ENCODE measurements around the gene TIGD6.
"Not testable (repeated sequence)": the region's sequence is repeated elsewhere in the genome, so short reads cannot be mapped to it uniquely, and the experiment has no call there.

DNA sequence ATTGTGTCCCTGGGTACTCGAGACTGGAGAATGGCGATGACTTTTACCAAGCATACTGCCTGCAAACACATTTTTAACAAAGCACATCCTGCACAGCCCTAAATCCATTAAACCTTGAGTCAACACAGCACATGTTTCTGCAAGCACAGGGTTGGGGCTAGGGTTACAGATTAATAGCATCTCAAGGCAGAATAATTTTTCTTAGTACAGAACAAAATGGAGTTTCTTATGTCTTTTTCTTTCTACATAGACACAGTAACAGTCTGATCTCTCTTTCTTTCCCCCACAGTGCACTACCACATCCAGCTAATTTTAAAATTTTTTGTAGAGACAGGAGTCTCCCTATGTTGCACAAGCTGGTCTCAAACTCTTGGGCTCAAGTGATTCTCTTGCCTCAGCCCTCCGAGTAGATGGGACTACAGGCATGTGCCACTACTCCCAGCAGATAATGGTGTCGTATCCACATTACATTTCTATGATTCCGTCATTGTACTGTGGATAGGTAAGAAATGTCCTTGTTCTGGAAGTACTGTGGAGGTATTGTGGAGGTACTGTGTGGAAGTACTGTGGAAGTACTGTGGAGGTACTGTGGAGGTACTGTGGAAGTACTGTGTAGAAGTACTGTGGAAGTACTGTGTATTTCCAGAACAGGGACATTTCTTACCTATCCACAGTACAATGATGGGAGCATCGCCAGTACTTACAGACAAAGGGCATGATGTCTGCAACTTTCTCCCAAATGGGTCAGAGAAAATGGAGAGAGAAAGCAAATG, 57.1 kb downstream of the TIGD6 start:
- TF ChIP-seq, protein P1, sequence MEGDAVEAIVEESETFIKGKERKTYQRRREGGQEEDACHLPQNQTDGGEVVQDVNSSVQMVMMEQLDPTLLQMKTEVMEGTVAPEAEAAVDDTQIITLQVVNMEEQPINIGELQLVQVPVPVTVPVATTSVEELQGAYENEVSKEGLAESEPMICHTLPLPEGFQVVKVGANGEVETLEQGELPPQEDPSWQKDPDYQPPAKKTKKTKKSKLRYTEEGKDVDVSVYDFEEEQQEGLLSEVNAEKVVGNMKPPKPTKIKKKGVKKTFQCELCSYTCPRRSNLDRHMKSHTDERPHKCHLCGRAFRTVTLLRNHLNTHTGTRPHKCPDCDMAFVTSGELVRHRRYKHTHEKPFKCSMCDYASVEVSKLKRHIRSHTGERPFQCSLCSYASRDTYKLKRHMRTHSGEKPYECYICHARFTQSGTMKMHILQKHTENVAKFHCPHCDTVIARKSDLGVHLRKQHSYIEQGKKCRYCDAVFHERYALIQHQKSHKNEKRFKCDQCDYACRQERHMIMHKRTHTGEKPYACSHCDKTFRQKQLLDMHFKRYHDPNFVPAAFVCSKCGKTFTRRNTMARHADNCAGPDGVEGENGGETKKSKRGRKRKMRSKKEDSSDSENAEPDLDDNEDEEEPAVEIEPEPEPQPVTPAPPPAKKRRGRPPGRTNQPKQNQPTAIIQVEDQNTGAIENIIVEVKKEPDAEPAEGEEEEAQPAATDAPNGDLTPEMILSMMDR (IDR thresholded peaks at IDR 0.05 in 2 of 3, conservative IDR thresholded peaks at IDR 0.05 in 1 of 3; ENCODE audit: borderline replicate concordance in 1 of 3, insufficient read depth in 1 of 3, low read depth in 2 of 3, low read length in 2 of 3), result not testable (repeated sequence)
- not testable (repeated sequence) for TF ChIP-seq YY1 (IDR thresholded peaks at IDR 0.05; ENCODE audit: extremely low read depth, insufficient replicate concordance, low read depth, low read length); EZH2 (IDR thresholded peaks at IDR 0.05); ELF1 (IDR thresholded peaks at IDR 0.05; ENCODE audit: borderline replicate concordance, low read depth); CEBPB (IDR thresholded peaks at IDR 0.05; ENCODE audit: low read depth); POLR2AphosphoS5 (IDR thresholded peaks at IDR 0.05; ENCODE audit: low read depth, low read length); EGR1 (IDR thresholded peaks at IDR 0.05; ENCODE audit: low read depth)
- TF ChIP-seq, protein P2, sequence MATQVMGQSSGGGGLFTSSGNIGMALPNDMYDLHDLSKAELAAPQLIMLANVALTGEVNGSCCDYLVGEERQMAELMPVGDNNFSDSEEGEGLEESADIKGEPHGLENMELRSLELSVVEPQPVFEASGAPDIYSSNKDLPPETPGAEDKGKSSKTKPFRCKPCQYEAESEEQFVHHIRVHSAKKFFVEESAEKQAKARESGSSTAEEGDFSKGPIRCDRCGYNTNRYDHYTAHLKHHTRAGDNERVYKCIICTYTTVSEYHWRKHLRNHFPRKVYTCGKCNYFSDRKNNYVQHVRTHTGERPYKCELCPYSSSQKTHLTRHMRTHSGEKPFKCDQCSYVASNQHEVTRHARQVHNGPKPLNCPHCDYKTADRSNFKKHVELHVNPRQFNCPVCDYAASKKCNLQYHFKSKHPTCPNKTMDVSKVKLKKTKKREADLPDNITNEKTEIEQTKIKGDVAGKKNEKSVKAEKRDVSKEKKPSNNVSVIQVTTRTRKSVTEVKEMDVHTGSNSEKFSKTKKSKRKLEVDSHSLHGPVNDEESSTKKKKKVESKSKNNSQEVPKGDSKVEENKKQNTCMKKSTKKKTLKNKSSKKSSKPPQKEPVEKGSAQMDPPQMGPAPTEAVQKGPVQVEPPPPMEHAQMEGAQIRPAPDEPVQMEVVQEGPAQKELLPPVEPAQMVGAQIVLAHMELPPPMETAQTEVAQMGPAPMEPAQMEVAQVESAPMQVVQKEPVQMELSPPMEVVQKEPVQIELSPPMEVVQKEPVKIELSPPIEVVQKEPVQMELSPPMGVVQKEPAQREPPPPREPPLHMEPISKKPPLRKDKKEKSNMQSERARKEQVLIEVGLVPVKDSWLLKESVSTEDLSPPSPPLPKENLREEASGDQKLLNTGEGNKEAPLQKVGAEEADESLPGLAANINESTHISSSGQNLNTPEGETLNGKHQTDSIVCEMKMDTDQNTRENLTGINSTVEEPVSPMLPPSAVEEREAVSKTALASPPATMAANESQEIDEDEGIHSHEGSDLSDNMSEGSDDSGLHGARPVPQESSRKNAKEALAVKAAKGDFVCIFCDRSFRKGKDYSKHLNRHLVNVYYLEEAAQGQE (IDR thresholded peaks at IDR 0.05; ENCODE audit: low read depth), result not testable (repeated sequence)
- TF ChIP-seq, protein P3, sequence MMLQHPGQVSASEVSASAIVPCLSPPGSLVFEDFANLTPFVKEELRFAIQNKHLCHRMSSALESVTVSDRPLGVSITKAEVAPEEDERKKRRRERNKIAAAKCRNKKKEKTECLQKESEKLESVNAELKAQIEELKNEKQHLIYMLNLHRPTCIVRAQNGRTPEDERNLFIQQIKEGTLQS (IDR thresholded peaks at IDR 0.05), result not testable (repeated sequence)

Data from HCT116 (cell line).